NCI-H1105 treated with DMSO at 0.1 percent for 48 hours (cell line): ENCODE measurements around the gene BCAS3.

ENCODE experiments used
- DNase-seq: peaks from one replicate; lab custom pipeline; 2025; lab: John Stamatoyannopoulos, UW

BCAS3 gene

GRCh38 chr17:61368049-61368831, 690.6 kb downstream of the BCAS3 start:
- DNase-seq: no peak

- no peak for DNase-seq
These were observed 691.3 kb downstream of the BCAS3 start for GRCh38 chr17:61368832-61369450.

- DNase-seq: no peak
These were observed 692.1 kb downstream of the BCAS3 start for GRCh38 chr17:61369751-61370150.

- no peak for DNase-seq
These were observed 693.5 kb downstream of the BCAS3 start for GRCh38 chr17:61371179-61371578.

GRCh38 chr17:61371606-61372005, 694.0 kb downstream of the BCAS3 start:
- DNase-seq: no peak

GRCh38 chr17:61372436-61372835, 694.8 kb downstream of the BCAS3 start:
- DNase-seq: no peak

GRCh38 chr17:61376931-61377838, 699.5 kb downstream of the BCAS3 start:
- DNase-seq: no peak

- DNase-seq: no peak
These were observed 701.2 kb downstream of the BCAS3 start for GRCh38 chr17:61378658-61379456.

- no peak for DNase-seq
These were observed 702.0 kb downstream of the BCAS3 start for GRCh38 chr17:61379457-61380216.

GRCh38 chr17:61380217-61380835, 702.7 kb downstream of the BCAS3 start:
- no peak for DNase-seq

- DNase-seq: no peak
These were observed 703.3 kb downstream of the BCAS3 start for GRCh38 chr17:61380836-61381525.

- DNase-seq: no peak
These were observed 703.9 kb downstream of the BCAS3 start for GRCh38 chr17:61381537-61381936.

- DNase-seq: no peak
These were observed 705.4 kb downstream of the BCAS3 start for GRCh38 chr17:61382796-61383688.

- DNase-seq: no peak
These were observed 706.1 kb downstream of the BCAS3 start for GRCh38 chr17:61383689-61384201.

- no peak for DNase-seq
These were observed 706.7 kb downstream of the BCAS3 start for GRCh38 chr17:61384354-61384691.

GRCh38 chr17:61384692-61385576, 707.3 kb downstream of the BCAS3 start:
- DNase-seq: no peak

GRCh38 chr17:61385577-61386236, 708.1 kb downstream of the BCAS3 start:
- DNase-seq: no peak
